Activated T-helper 2 cell treated with anti-CD3 and anti-CD28 coated beads, Interferon-gamma antibody, Interleukin-2, Interleukin-4, amounts not matched to agents 10 μg/mL and 5 μg/mL and 100 μg/mL, durations not matched to agents 14 hours and 24 hours and 36 hours (primary cell): ENCODE results near the gene AGAP5. TPM values are rescaled to one million over a fixed set of nuclear protein-coding genes. Genes with fewer than 3 reads are reported as not detected.

Source experiments
- DNase-seq: peaks from one replicate; pipeline ENCODE4 v3.0.0; 2021; ENCODE audit warnings: low spot score
- H3K27ac Mint-ChIP-seq: one replicate; pipeline ENCODE4 v1.8.0; 2021; ENCODE audit warnings: mixed read lengths
- H3K27me3 Mint-ChIP-seq: one replicate; pipeline ENCODE4 v1.8.0; 2021; ENCODE audit warnings: low read depth, mixed read lengths
- H3K36me3 Mint-ChIP-seq: one replicate; pipeline ENCODE4 v1.8.0; 2021; ENCODE audit warnings: low read depth, mixed read lengths
- H3K4me1 Mint-ChIP-seq: one replicate; pipeline ENCODE4 v1.8.0; 2021; ENCODE audit warnings: low read depth, mixed read lengths
- H3K4me3 Mint-ChIP-seq: one replicate; pipeline ENCODE4 v1.8.0; 2021; ENCODE audit warnings: low read depth, mild to moderate bottlenecking, moderate library complexity, mixed read lengths
- H3K9me3 Mint-ChIP-seq: one replicate; pipeline ENCODE4 v1.8.0; 2021; ENCODE audit warnings: mixed read lengths
- intact Hi-C: fragments of 100-400 bp; cut with micrococcal nuclease; formaldehyde crosslinking; loops from one replicate; pipeline ENCODE4 v1.15.1; 2023
- total RNA-seq: library from RNA; stranded (reverse); gene quantifications from 2 replicates; pipeline ENCODE4 v1.2.3, GENCODE V29; 2022

The AGAP5 gene
- total RNA-seq, 1 donor from 2014 or later, result 18.8 TPM

DNA sequence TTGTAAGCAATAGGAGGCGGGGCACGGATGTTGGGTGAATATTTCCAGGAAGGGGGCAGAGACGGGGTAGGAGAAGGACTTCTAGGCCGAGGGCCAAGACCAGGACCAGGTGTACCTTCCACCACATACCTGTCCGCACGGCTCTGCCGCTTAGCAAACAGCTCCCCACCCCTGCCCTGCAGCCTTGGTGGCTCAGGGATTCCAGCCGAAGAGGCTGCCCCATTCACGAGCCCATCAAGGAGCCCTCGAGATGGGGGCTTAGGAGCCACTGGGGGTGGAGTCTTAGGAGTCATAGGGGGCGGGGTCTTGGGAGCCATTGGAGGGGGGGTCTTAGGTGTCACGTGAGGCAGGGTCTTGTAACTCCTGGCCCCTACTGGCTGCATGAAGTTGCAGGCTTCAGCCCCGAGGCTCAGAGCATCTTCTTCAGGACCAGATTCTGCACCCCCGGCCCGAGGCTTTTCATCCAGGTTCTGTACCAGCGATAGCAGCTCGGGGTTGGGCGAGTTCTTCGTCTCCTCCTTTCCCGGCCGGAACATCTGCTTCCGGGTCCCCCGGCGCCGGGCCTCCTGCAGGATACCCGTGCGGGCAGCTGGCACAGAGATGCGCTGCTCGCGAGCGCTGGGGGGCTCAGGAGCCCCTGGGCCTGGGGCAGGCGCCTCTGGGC, 50.6 kb downstream of the AGAP5 start:
- no peaks in the 10 kb centered on the region for H3K9me3 Mint-ChIP-seq
- H3K36me3 Mint-ChIP-seq, result no peaks in the 10 kb centered on the region
- H3K4me3 Mint-ChIP-seq, result peak overlapping the region; percentile 56
- H3K4me1 Mint-ChIP-seq, result peaks cover 22% of the 10 kb centered on the region
- DNase-seq, result no peak
- intact Hi-C loops, result loop anchor here (10.0 kb wide), 1 partner anchor 293 kb away; the partner anchor contains the start of gene CFAP70
- H3K27ac Mint-ChIP-seq, result no peak overlapping the region
- peaks cover 6% of the 10 kb centered on the region for H3K27me3 Mint-ChIP-seq

GRCh38 chr10:73646598-73647041, 51.3 kb downstream of the AGAP5 start:
- no peak overlapping the region for H3K4me3 Mint-ChIP-seq
- H3K4me1 Mint-ChIP-seq, result peaks cover 22% of the 10 kb centered on the region
- H3K36me3 Mint-ChIP-seq, result no peaks in the 10 kb centered on the region
- intact Hi-C loops, result loop anchor here (10.0 kb wide), 1 partner anchor 292 kb away; the partner anchor contains the start of gene CFAP70
- no peak for DNase-seq
- H3K9me3 Mint-ChIP-seq, result no peaks in the 10 kb centered on the region
- no peak overlapping the region for H3K27ac Mint-ChIP-seq
- H3K27me3 Mint-ChIP-seq, result peaks cover 6% of the 10 kb centered on the region

GRCh38 chr10:73645251-73645650, 52.7 kb downstream of the AGAP5 start:
- intact Hi-C loops, result loop anchor here (2.0 to 10.0 kb wide), 2 partner anchors 290 to 380 kb away; partner anchors contain the start of gene CFAP70
- Mint-ChIP-seq H3K4me1 (peaks cover 20% of the 10 kb centered on the region), H3K27ac (no peak overlapping the region), H3K36me3 (no peaks in the 10 kb centered on the region), H3K27me3 (peaks cover 6% of the 10 kb centered on the region), H3K4me3 (no peak overlapping the region), H3K9me3 (no peaks in the 10 kb centered on the region)
- DNase-seq, result no peak

DNA sequence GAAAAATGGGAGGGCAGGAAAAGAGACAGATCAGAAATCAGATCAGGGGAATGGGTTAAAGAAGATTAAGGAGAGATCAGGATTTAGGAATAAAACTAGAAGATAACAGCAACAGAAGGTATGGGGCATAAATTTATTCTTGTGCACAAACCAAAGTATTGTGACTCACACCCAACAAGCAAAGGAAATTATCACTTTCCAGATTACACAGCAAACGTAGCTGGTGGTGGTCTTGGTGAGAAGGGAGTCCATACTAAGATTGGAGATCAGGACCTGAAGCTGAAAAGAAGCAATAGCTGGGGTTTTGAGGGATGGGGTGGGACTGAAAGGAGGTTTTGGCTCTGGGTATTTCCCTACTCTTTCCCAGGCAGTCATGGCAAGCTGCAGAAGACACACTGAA, 53.1 kb downstream of the AGAP5 start:
- H3K36me3 Mint-ChIP-seq, result no peaks in the 10 kb centered on the region
- H3K27me3 Mint-ChIP-seq, result peaks cover 6% of the 10 kb centered on the region
- peaks cover 20% of the 10 kb centered on the region for H3K4me1 Mint-ChIP-seq
- H3K9me3 Mint-ChIP-seq, result no peaks in the 10 kb centered on the region
- DNase-seq, result no peak
- intact Hi-C loops, result loop anchor here (1.0 to 10.0 kb wide), 3 partner anchors 115 to 380 kb away; partner anchors contain the start of gene CFAP70
- no peak overlapping the region for H3K4me3 Mint-ChIP-seq
- H3K27ac Mint-ChIP-seq, result no peak overlapping the region

- intact Hi-C loops, result loop anchor here (1.0 to 10.0 kb wide), 3 partner anchors 115 to 379 kb away; partner anchors contain the start of gene CFAP70
- H3K4me3 Mint-ChIP-seq, result no peak overlapping the region
- peak overlapping the region; percentile 25 for H3K27ac Mint-ChIP-seq
- no peaks in the 10 kb centered on the region for H3K36me3 Mint-ChIP-seq
- peaks cover 20% of the 10 kb centered on the region for H3K4me1 Mint-ChIP-seq
- no peaks in the 10 kb centered on the region for H3K9me3 Mint-ChIP-seq
- DNase-seq, result peak; percentile 44
- peaks cover 6% of the 10 kb centered on the region for H3K27me3 Mint-ChIP-seq
These were observed 53.7 kb downstream of the AGAP5 start for GRCh38 chr10:73644015-73644743.

GRCh38 chr10:73643362-73643761, 54.5 kb downstream of the AGAP5 start:
- H3K36me3 Mint-ChIP-seq, result no peaks in the 10 kb centered on the region
- no peak overlapping the region for H3K27ac Mint-ChIP-seq
- peaks cover 20% of the 10 kb centered on the region for H3K4me1 Mint-ChIP-seq
- no peak for DNase-seq
- H3K4me3 Mint-ChIP-seq, result no peak overlapping the region
- intact Hi-C loops, result loop anchor here (10.0 kb wide), 1 partner anchor 289 kb away; the partner anchor contains the start of gene CFAP70
- H3K9me3 Mint-ChIP-seq, result no peaks in the 10 kb centered on the region
- peaks cover 6% of the 10 kb centered on the region for H3K27me3 Mint-ChIP-seq

DNA sequence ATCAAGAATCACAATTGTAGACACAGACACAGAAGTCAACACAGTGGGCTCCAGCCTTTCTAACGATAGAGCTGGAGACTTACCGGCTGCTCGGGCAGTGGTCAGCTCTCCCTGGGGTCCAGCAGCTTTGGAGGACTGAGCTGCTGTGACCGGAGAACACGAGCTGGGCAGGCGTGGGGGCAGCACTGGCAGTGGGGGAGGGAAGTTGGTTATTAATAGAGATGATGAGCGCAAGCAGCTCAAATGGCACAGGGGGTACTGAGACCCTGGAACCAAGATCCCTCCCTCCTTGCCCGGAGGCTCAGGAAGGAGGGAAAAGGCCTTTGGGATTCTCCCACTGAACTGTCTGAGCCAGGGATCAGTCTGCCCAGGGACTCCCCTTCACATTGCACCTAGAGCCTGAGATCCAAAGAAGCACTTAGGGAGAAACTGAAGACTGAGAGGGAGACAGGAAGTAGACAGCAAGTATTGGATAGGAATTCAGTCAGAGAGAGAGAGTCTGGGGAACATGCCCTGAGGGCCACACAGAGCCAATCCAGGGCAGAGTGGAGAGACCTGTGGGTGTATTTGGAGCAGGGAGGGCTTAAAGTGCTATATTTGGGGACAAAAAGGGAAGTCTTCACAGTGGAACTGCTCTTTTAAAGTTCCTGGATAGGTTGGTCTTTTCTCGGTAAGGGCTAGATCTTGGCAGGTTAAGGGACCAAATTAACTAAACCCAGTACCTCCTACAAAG, 56.4 kb downstream of the AGAP5 start, which contains the start of gene MYOZ1:
MYOZ1 (minus strand) TSS at position 147 of the 733 bp plus-strand sequence. CDS start 1,457 bp downstream, outside the sequence.
- DNase-seq, result no peak
- H3K4me3 Mint-ChIP-seq, result no peak within 1 kb of the TSS
- intact Hi-C loops, result loop anchor here (10.0 kb wide), 1 partner anchor 287 kb away; the partner anchor contains the start of gene CFAP70
- H3K9me3 Mint-ChIP-seq, result no peaks in the 10 kb centered on the region
- no peak within 1 kb of the TSS for H3K27ac Mint-ChIP-seq
- no peaks in the 10 kb centered on the region for H3K36me3 Mint-ChIP-seq
- peaks cover 8% of the 10 kb centered on the region for H3K27me3 Mint-ChIP-seq
- peaks cover 20% of the 10 kb centered on the region for H3K4me1 Mint-ChIP-seq

GRCh38 chr10:73639286-73639685, 58.6 kb downstream of the AGAP5 start:
- no peaks in the 10 kb centered on the region for H3K9me3 Mint-ChIP-seq
- no peaks in the 10 kb centered on the region for H3K36me3 Mint-ChIP-seq
- no peak overlapping the region for H3K27ac Mint-ChIP-seq
- no peak for DNase-seq
- H3K4me3 Mint-ChIP-seq, result no peak overlapping the region
- intact Hi-C loops, result no loop called here
- peaks cover 4% of the 10 kb centered on the region for H3K27me3 Mint-ChIP-seq
- H3K4me1 Mint-ChIP-seq, result peaks cover 8% of the 10 kb centered on the region

GRCh38 chr10:73635781-73636180, 62.1 kb downstream of the AGAP5 start:
- intact Hi-C loops, result no loop called here
- H3K9me3 Mint-ChIP-seq, result no peaks in the 10 kb centered on the region

GRCh38 chr10:73634421-73634820, 63.5 kb downstream of the AGAP5 start:
- no peak overlapping the region for H3K27ac Mint-ChIP-seq
- no peak for DNase-seq
- peaks cover 4% of the 10 kb centered on the region for H3K27me3 Mint-ChIP-seq
- no peaks in the 10 kb centered on the region for H3K36me3 Mint-ChIP-seq
- H3K4me3 Mint-ChIP-seq, result no peak overlapping the region
- intact Hi-C loops, result no loop called here
- H3K4me1 Mint-ChIP-seq, result no peaks in the 10 kb centered on the region
- H3K9me3 Mint-ChIP-seq, result no peaks in the 10 kb centered on the region

More at GRCh38 chr10:73635781-73636180, 62.1 kb downstream of the AGAP5 start:
- Mint-ChIP-seq H3K27ac (no peak overlapping the region), H3K4me1 (no peaks in the 10 kb centered on the region), H3K36me3 (no peaks in the 10 kb centered on the region), H3K27me3 (peaks cover 4% of the 10 kb centered on the region), H3K4me3 (no peak overlapping the region)
- DNase-seq, result no peak

DNA sequence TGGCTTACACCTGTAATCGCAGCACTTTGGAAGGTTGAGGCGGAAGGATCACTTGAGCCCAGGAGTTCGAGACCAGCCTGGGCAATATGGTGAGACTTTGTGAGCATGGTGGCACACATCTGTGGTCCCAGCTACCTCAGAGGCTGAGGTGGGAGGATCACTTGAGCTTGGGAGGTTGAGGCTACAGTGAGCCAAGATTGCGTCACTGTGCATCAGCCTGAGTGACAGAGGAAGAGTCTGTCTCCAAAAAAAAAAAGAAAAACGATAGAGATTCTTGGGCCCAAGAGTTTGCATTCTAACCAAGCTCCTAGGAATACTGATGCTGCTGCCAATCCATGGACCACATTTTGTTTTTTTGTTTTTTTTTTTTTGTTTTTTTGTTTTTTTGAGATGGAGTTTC, 68.7 kb downstream of the AGAP5 start:
- intact Hi-C loops, result loop anchor here (5.0 to 10.0 kb wide), 3 partner anchors 102 to 217 kb away; partner anchors contain the start of genes ANXA7, CHCHD1 and ZSWIM8
- peaks cover 11% of the 10 kb centered on the region for H3K4me1 Mint-ChIP-seq
- peaks cover 3% of the 10 kb centered on the region for H3K36me3 Mint-ChIP-seq
- no peak overlapping the region for H3K27ac Mint-ChIP-seq
- H3K9me3 Mint-ChIP-seq, result no peaks in the 10 kb centered on the region
- H3K27me3 Mint-ChIP-seq, result no peaks in the 10 kb centered on the region
- no peak overlapping the region for H3K4me3 Mint-ChIP-seq
- no peak for DNase-seq

- DNase-seq, result no peak
- Mint-ChIP-seq H3K27ac (no peak overlapping the region), H3K9me3 (no peaks in the 10 kb centered on the region), H3K27me3 (no peaks in the 10 kb centered on the region), H3K4me3 (no peak overlapping the region), H3K4me1 (peaks cover 11% of the 10 kb centered on the region), H3K36me3 (peaks cover 3% of the 10 kb centered on the region)
- intact Hi-C loops, result loop anchor here (5.0 to 10.0 kb wide), 3 partner anchors 101 to 216 kb away; partner anchors contain the start of genes ANXA7, CHCHD1 and ZSWIM8
These were observed 69.5 kb downstream of the AGAP5 start for GRCh38 chr10:73628405-73628804.
